ENCODE measurements around the gene SRP9.
"Not testable (repeated sequence)": the region's sequence is repeated elsewhere in the genome, so short reads cannot be mapped to it uniquely, and the experiment has no call there.

Gene SRP9

GRCh38 chr1:225817611-225818061 lies 40.0 kb downstream of the SRP9 start:
- no peak for DNase-seq

DNA sequence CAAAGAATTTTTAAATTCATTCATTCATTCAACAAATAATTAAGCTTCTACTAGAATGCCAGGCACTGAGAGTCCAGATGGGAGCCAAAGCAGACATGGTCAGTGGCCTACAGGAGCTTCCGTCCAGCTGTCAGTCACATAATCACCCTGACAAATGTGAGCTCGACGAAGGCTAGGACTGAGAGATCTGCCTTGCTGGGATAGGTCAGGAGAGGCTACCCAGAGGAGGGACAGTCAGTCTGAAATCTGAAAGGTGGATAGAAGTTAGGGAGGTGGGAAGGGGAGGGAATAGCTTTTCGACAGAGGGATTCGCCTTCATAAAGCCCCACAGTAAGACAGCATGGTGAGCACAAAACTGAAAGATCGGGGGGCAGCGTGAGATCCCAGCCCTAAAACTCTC lies 40.6 kb downstream of the SRP9 start:
- no peak for DNase-seq

- DNase-seq = no peak
These were observed 41.9 kb downstream of the SRP9 start for GRCh38 chr1:225819346-225820192.

GRCh38 chr1:225820522-225821120 lies 43.0 kb downstream of the SRP9 start:
- DNase-seq = no peak

DNA sequence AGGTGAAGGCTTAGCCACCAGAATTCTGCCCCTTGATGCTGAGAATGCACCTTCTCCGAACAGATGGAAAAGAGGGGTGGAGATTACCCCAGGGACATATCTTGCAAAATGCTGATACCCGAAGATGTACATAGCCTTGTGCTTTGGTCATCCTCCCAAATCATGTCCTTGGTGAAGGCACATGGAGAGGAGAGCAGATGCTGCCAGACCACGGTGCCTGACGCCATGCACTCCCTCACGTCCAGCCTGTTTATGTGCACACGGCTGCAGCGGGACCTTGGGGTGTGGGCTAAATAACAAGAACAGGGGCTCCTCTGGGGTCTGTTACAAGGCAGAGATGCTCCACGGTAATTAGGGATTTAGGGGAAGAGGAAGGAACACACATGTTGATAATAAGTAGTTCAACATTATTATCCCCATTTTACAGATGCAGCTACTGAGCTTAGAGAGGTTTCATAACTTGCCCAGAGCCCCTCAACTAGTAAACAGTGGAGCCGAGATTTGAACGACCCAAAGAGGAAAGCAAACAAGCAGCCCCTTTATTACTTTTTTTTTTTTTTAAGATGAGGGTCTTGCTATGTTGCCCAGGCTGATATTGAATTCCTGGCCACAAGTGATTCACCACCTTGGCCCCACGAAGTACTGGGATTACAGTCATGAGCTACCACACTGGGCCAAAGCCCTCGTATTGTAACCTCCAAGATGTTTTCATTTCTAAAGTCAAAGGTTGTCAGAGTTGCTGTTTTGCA lies 45.2 kb downstream of the SRP9 start:
- DNase-seq = no peak

GRCh38 chr1:225823811-225824261 lies 46.2 kb downstream of the SRP9 start:
- DNase-seq = no peak

GRCh38 chr1:225824533-225824941 lies 46.9 kb downstream of the SRP9 start:
- no peak for DNase-seq

DNA sequence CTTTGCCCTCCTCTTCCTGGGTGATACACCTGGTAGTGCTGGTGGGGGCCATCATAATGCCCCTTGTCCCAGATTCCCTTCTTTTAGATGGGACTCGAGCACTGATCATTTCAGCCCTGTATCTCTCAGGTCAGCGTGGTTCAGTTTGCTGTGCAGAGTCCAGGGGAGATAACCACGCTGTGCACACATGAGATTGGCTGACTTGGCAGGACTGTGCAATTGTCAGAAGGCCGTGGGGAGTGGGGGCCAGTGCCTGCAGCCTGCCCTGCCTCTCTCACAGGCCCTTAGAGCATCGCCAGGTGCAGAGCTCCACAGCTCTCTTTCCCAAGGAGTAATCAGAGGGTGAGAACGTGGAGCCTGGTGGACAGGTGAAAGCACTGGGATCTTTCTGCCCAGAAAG lies 47.5 kb downstream of the SRP9 start:
- DNase-seq = no peak

DNA sequence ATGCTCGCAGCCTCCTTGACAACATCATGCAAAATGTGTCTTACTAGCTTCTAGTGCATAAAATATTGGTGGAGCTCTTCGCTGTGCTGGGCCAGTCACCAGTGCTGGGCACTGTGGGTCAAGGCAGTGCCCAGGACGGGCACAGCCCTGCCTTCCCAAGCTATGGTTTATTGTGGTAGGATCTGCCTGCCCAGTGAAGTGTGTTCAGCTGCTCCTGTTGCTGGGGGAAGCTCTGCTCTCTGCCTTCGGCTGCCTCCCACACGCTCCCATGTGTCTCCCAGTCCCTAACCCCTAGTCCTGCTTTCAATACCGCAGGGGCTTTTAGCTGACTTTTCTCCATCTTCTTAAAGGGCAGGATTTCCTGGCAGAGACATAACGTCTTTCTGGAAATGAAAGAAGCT lies 48.0 kb downstream of the SRP9 start:
- no peak for DNase-seq

GRCh38 chr1:225827076-225827475 lies 49.5 kb downstream of the SRP9 start:
- DNase-seq = no peak

- no peak for DNase-seq
These were observed 51.2 kb downstream of the SRP9 start for GRCh38 chr1:225828706-225829345.

- DNase-seq = no peak
These were observed 53.2 kb downstream of the SRP9 start for GRCh38 chr1:225830841-225831240.

GRCh38 chr1:225834417-225835329 lies 57.0 kb downstream of the SRP9 start:
- no peak for DNase-seq

DNA sequence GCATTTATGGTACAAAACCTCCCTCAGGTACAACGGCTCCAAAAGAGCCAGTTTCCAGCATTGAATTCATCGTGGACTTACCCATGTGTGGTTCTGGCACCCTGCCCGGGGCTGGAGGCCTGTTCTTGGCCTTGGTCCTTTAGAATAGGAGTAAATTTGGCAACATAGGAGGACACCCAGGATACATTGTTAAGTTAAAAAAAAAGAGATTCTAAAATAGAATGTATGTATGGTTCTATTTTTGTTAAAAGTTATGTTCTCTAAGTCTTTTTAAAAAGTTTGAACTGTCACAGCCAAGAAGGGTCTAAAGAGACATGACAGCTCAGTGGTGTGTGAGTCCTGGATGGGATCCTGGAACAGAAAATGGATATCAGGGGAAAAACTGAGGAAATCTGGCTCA lies 58.2 kb downstream of the SRP9 start:
- no peak for DNase-seq

DNA sequence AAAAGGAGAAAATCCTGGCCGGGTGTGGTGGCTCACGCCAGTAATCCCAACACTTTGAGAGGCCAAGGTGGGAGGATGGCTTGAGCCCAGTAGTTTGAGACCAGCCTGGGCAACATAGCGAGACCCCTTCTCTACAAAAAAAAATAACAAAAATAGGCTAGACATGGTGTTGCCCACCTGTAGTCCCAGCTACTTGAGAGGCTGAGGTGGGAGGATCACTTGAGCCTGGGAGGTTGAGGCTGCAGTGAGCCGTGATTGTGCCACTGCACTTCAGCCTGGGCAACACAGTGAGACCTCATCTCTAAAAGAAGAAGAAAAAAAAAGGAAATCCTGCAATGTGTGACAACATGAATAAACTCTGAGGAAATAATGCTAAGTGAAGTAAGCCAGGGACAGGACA lies 58.7 kb downstream of the SRP9 start:
- not testable (repeated sequence) for DNase-seq

GRCh38 chr1:225838793-225839192 lies 61.2 kb downstream of the SRP9 start:
- DNase-seq = no peak

Data from effector CD8-positive, alpha-beta T cell (primary cell).